Stimulated activated naive B cell treated with anti-CD40 and anti-IgM and Interleukin-4, amounts not matched to agents 10 μg/mL and 1 μg/mL and 100 μg/mL, for 72 hours (primary cell): ENCODE measurements around the gene C2CD5.

Experiments used
- ATAC-seq, 2 donors: fragments of 150-1000 bp; cut with Tn5 transposase; replicated peaks; 2 replicates each; pipeline ENCODE4 v1.10.0; 2021; ENCODE audit warnings: moderate library complexity in 1 of 2
- DNase-seq: peaks from one replicate; pipeline ENCODE4 v3.0.0; 2021
- H3K27ac Mint-ChIP-seq: one replicate; pipeline ENCODE4 v1.8.0; 2022; ENCODE audit warnings: mild to moderate bottlenecking, mixed read lengths
- H3K27me3 Mint-ChIP-seq, 2 donors: one replicate each; pipeline ENCODE4 v1.8.0; 2022; ENCODE audit warnings: mixed read lengths in 2 of 2
- H3K36me3 Mint-ChIP-seq, 2 donors: one replicate each; pipeline ENCODE4 v1.8.0; 2022; ENCODE audit warnings: mixed read lengths in 2 of 2, mild to moderate bottlenecking in 1 of 2
- H3K4me1 Mint-ChIP-seq, 2 donors: one replicate each; pipeline ENCODE4 v1.8.0; 2022; ENCODE audit warnings: mixed read lengths in 2 of 2, mild to moderate bottlenecking in 1 of 2
- H3K4me3 Mint-ChIP-seq, 2 donors: one replicate each; pipeline ENCODE4 v1.8.0; 2022; ENCODE audit warnings: mild to moderate bottlenecking in 2 of 2, mixed read lengths in 2 of 2, moderate library complexity in 1 of 2
- H3K9me3 Mint-ChIP-seq, 2 donors: one replicate each; pipeline ENCODE4 v1.8.0; 2022; ENCODE audit warnings: mixed read lengths in 2 of 2, mild to moderate bottlenecking in 1 of 2

C2CD5 gene

DNA sequence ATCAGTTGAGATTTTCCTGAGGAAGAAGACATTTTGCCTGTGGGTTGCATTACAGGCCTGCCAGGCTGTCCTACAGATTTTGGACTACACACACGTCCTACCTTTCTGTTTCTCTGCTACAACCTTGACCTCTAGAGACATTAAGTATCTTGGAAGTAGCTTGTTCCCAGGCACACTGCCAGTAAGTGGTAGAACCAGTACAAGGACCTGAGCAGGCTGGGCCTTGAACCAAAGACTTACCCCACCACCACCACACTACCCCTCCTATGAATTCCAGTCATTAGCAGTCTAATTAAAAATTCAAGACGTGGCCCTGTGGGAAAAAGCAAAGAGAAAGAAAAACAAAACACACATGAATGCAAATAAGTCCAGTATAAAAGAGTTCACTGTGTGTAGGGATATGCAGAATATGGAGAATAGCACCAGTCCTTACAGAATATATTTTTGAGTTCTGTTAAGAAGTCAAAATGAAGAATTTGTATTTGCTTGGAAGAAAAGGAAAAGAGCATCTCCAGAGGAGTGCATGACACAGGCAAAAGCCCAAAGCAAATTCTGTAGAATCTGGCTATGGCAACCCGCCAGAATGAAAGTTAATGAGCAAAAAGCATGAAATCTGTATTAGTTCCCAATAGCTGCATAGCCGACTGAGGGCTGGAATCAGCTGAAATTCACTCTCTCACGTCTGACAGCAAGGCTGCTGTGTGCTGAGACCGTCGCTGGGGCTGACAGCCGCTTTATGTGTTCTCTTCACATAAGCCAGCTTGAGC lies 135.5 kb downstream of the C2CD5 start:
- DNase-seq (no peak), ATAC-seq (no peak)
- Mint-ChIP-seq H3K9me3 (no peaks in the 10 kb centered on the region), H3K27me3 (peaks cover 0 to 3% of the 10 kb centered on the region in 2 donors), H3K36me3 (no peaks in the 10 kb centered on the region), H3K4me1 (no peaks in the 10 kb centered on the region), H3K27ac (no peak overlapping the region), H3K4me3 (no peak overlapping the region)

DNA sequence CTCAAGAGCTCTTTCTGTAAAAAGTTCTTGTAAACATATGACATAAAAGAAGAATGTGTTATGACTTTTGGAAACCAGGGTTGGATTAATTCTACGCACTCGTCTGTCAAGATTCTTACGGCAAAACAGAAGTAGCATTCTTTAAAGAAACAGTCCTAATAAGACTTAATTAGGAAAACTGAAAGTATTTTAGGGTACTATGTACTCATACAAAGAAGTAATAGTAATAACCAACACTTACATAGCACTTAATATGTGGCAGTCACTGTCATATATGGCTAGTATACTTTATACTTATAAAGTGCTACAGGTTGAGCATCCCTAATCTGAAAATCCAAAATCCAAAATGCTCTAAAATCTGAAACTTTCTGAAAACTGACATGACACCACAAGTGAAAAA lies 136.9 kb downstream of the C2CD5 start:
- ATAC-seq = no peak
- H3K27ac Mint-ChIP-seq = no peak overlapping the region

DNA sequence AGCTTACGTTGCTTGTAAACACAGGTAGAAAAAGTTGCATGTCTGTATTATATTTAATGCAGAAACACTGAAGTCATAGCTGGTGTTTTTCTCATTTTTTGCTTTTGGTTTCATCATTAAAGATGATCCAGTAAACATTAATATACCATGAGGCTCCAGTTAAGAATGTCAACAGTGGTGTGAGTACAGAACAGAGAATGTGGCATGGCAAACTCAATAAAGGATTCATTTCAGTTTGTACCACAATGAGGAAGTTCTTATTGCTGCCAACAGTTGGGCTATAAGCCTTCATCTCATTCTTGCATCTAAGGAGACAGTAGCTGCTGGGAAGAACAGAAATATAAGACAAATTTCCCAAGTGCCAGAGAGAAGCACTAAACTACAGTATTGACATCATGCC lies 137.7 kb downstream of the C2CD5 start:
- H3K4me1 Mint-ChIP-seq = no peaks in the 10 kb centered on the region
- H3K9me3 Mint-ChIP-seq = peaks cover 0 to 2% of the 10 kb centered on the region in 2 donors
- no peak for DNase-seq
- ATAC-seq = peak; percentile 61 to 68
- no peak overlapping the region for H3K4me3 Mint-ChIP-seq
- H3K36me3 Mint-ChIP-seq = no peaks in the 10 kb centered on the region
- H3K27ac Mint-ChIP-seq = no peak overlapping the region
- H3K27me3 Mint-ChIP-seq = peaks cover 0 to 7% of the 10 kb centered on the region in 2 donors

More for the DNA sequence above, 136.9 kb downstream of the C2CD5 start:
- Mint-ChIP-seq H3K36me3 (no peaks in the 10 kb centered on the region), H3K27me3 (peaks cover 0 to 7% of the 10 kb centered on the region in 2 donors), H3K4me1 (no peaks in the 10 kb centered on the region), H3K9me3 (peaks cover 0 to 2% of the 10 kb centered on the region in 2 donors), H3K4me3 (no peak overlapping the region)
- no peak for DNase-seq

DNA sequence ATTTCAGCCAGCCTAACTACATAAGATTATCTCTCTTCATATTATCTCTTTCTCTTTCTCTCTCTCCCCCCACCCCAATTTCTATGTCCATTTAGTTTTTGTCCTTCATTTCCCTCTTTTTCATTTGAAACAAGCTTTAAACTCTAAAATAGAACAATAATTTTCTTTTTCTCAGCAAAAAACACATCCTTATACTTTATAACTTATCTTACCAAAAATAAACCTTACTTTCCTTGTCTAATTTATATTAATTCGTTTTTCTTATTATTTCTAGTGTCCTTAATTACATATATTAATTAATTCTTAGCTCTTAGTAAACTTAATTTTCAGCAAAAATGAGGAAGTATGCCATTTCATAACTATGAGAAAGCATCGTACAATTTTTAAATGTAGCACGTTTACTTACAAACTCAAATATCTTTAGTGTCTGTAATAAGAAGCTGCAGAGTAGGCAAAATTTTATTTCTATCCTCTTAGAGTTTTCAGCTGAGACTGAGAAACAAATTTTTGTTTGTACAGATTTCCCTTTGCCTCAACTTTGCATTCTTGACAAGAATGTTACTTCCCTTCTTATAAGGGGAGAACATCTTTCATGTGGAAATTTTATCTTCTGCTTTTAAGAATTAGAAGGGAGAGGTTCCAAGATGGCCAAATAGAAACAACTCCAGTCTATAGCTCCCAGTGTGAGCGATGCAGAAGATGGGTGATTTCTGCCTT lies 144.7 kb downstream of the C2CD5 start:
- H3K27ac Mint-ChIP-seq = no peak overlapping the region
- H3K4me3 Mint-ChIP-seq = no peak overlapping the region
- DNase-seq = no peak
- peaks cover 5 to 8% of the 10 kb centered on the region in 2 donors for H3K27me3 Mint-ChIP-seq
- ATAC-seq = no peak
- H3K9me3 Mint-ChIP-seq = peaks cover 0 to 5% of the 10 kb centered on the region in 2 donors
- peaks cover 9 to 20% of the 10 kb centered on the region in 2 donors for H3K4me1 Mint-ChIP-seq
- no peaks in the 10 kb centered on the region for H3K36me3 Mint-ChIP-seq
